K562 (cell line): ENCODE data around the gene RRBP1. TPM values are rescaled to one million over a fixed set of nuclear protein-coding genes. Genes with fewer than 3 reads are reported as not detected.

Experiments
- ATAC-seq: fragments of 200-7000 bp; cut with Tn5 transposase; 3 replicates; pipeline ENCODE4 v1.9.1; 2020; ENCODE audit warnings: moderate library complexity
- BruUV-seq: library from RNA; stranded (reverse); fragments of 400-500 nt; replicated peaks from 2 replicates; lab custom pipeline; 2021; lab: Mats Ljungman, UMichigan
- CTCF ChIA-PET: fragments of 300-600 bp; formaldehyde crosslinking; extraction: SDS; loops from one replicate; lab custom pipeline; 2021; ENCODE audit warnings: low intra/inter-chr PET ratio; lab: Yijun Ruan, JAX
- POLR2A ChIA-PET: fragments of 300-600, 350-650 bp; sonication (Branson Sonifier 250); formaldehyde crosslinking; extraction: SDS; loops from one replicate; lab custom pipeline; 2021; ENCODE audit warnings: antibody characterized with exemption, inconsistent platforms; lab: Yijun Ruan, JAX
- DNase-seq, 4 experiments: peaks; one replicate each; pipeline versions ENCODE4 v3.0.0 to v3.0.0-alpha.2; 2011 to 2018; ENCODE audit warnings: low spot score in 3 of 4, mixed read lengths in 3 of 4; ENCODE audit errors: extremely low read depth in 1 of 4
- FAIRE-seq: peaks from 2 replicates; lab custom pipeline; 2011; peaks lifted over from hg19 to GRCh38; lab: Jason Lieb, UNC
- H2AFZ ChIP-seq: 2 replicates; pipeline ENCODE4 v1.6.0; 2011; ENCODE audit warnings: low read depth, low read length, control low read depth, inconsistent platforms
- H3K27ac ChIP-seq: fragments of 200-600 bp; 3 replicates; pipeline ENCODE4 v1.8.0; 2011; ENCODE audit warnings: low read depth, mild to moderate bottlenecking, control low read depth, inconsistent platforms, low read length, moderate library complexity, mixed read lengths; ENCODE audit errors: extremely low read depth
- H3K27me3 ChIP-seq, 2 experiments: fragments of 300-600 bp in 1 of 2; 2 replicates in 1 of 2; 3 replicates in 1 of 2; pipeline versions ENCODE4 v1.6.0 to v1.8.0; 2011; ENCODE audit warnings: inconsistent platforms in 2 of 2, low read length in 2 of 2, mild to moderate bottlenecking in 1 of 2, mixed read lengths in 1 of 2, moderate library complexity in 1 of 2; ENCODE audit not compliant: control insufficient read depth in 2 of 2, insufficient read depth in 2 of 2
- H3K36me3 ChIP-seq: fragments of 300-600 bp; 3 replicates; pipeline ENCODE4 v1.8.0; 2011; ENCODE audit warnings: mild to moderate bottlenecking, low read length, inconsistent platforms; ENCODE audit not compliant: control insufficient read depth, insufficient read depth
- H3K4me1 ChIP-seq, 2 experiments: fragments of 200-600 bp in 1 of 2; replicated peaks in 1 of 2; 2 replicates in 1 of 2; 3 replicates in 1 of 2; pipeline versions ENCODE4 v1.5.1 to v1.8.0; 2011; ENCODE audit warnings: inconsistent platforms in 2 of 2, low read length in 2 of 2, mild to moderate bottlenecking in 1 of 2, mixed read lengths in 1 of 2, moderate library complexity in 1 of 2; ENCODE audit not compliant: control insufficient read depth in 2 of 2, insufficient read depth in 2 of 2
- H3K4me2 ChIP-seq: 2 replicates; pipeline ENCODE4 v1.6.1; 2011; ENCODE audit warnings: low read length, control low read depth, inconsistent platforms, mixed read lengths; ENCODE audit not compliant: insufficient read depth
- H3K4me3 ChIP-seq: fragments of 200-600 bp; sonication (generic), shearing (Covaris generic); 2 replicates; pipeline ENCODE4 v1.5.1; 2016; ENCODE audit warnings: control low read depth, inconsistent platforms
- H3K79me2 ChIP-seq: fragments of 200-600 bp; 3 replicates; pipeline ENCODE4 v1.8.0; 2011; ENCODE audit warnings: low read length, inconsistent platforms; ENCODE audit not compliant: control insufficient read depth, insufficient read depth
- H3K9ac ChIP-seq, 2 experiments: 2 replicates each; pipeline versions ENCODE4 v1.6.0 to v1.6.1; 2011; ENCODE audit warnings: low read depth in 2 of 2, low read length in 2 of 2, control low read depth in 1 of 2, inconsistent platforms in 1 of 2, mild to moderate bottlenecking in 1 of 2, mixed read lengths in 1 of 2; ENCODE audit not compliant: insufficient read depth in 1 of 2
- H3K9me1 ChIP-seq: one replicate; pipeline ENCODE4 v1.6.0; 2011; ENCODE audit warnings: inconsistent platforms, mild to moderate bottlenecking, low read length, moderate library complexity; ENCODE audit not compliant: control insufficient read depth, insufficient read depth
- H3K9me3 ChIP-seq: replicated peaks from 2 replicates; pipeline ENCODE4 v1.5.1; 2011; ENCODE audit warnings: low read depth, low read length, inconsistent platforms; ENCODE audit not compliant: control insufficient read depth, insufficient read depth
- H4K20me1 ChIP-seq: replicated peaks from 2 replicates; pipeline ENCODE4 v1.6.1; 2011; ENCODE audit warnings: low read length, inconsistent platforms, mixed read lengths; ENCODE audit not compliant: control insufficient read depth, insufficient read depth
- WGBS: fragments of 100-300 bp; shearing (Covaris generic); methylation state at CpG from one replicate; pipeline ENCODE4 v1.1.6; 2016; ENCODE audit warnings: low coverage, mixed read lengths; ENCODE audit not compliant: insufficient coverage; ENCODE audit errors: missing lambda C conversion rate; 5-methylcytosine and 5-hydroxymethylcytosine counted together
- in situ Hi-C: fragments of 300-500 bp; cut with MboI; formaldehyde crosslinking; loops from 4 replicates; pipeline ENCODE4 v1.15.0; 2018; ENCODE audit warnings: inconsistent platforms, mixed read lengths
- intact Hi-C: fragments of 100-400 bp; cut with micrococcal nuclease; formaldehyde crosslinking; loops from 2 replicates; pipeline ENCODE4 v1.14.2; 2022
- polyA plus RNA-seq, 8 experiments: library from polyadenylated mRNA; depleted of rRNA in 4 of 8; stranded (reverse) in 5 of 8; unstranded in 3 of 8; fragments of >200 nt; fragmentation: Nextera tagmentation in 2 of 8; fragmentation: Illumina TruSeq in 1 of 8; extraction: Ambion mirVana in 2 of 8; extraction: Trizol in 1 of 8; gene quantifications; 2 replicates each; pipeline versions ENCODE4 v1.2.1 to v1.2.3, GENCODE V29; 2011 to 2014; ENCODE audit warnings: inconsistent platforms in 1 of 8, missing spikeins in 1 of 8
- total RNA-seq, 7 experiments: library from RNA; depleted of rRNA in 6 of 7; stranded (reverse); fragments of >200 nt in 6 of 7; fragmentation: Illumina TruSeq in 2 of 7; extraction: Trizol in 2 of 7; gene quantifications; 2 replicates each; pipeline versions ENCODE4 v1.2.1 to v1.2.3, GENCODE V29; 2011 to 2021; ENCODE audit warnings: low replicate concordance in 1 of 7
- TF ChIP-seq, protein P1 (sequence below), 2 experiments: fragments of 450-650 bp; IDR thresholded peaks; 2 replicates each; pipeline ENCODE4 v1.6.1; 2016
- TF ChIP-seq, protein P2 (sequence below), 3 experiments: IDR thresholded peaks in 2 of 3; conservative IDR thresholded peaks in 1 of 3; 2 replicates each; pipeline ENCODE4 v1.5.1; 2011 to 2012; ENCODE audit warnings: low read length in 3 of 3, mild to moderate bottlenecking in 3 of 3, control low read depth in 2 of 3, improper control_type of control experiment in 1 of 3, inconsistent platforms in 1 of 3, low read depth in 1 of 3, mixed read lengths in 1 of 3, moderate library complexity in 1 of 3; ENCODE audit not compliant: insufficient read depth in 2 of 3

The RRBP1 gene
- total and polyA plus RNA-seq, 9 of the 15 experiments (the other 6 are each of a cell fraction or from before 2014, with no cell fraction given): 0.84 to 32.0 (median 17.6) TPM

DNA sequence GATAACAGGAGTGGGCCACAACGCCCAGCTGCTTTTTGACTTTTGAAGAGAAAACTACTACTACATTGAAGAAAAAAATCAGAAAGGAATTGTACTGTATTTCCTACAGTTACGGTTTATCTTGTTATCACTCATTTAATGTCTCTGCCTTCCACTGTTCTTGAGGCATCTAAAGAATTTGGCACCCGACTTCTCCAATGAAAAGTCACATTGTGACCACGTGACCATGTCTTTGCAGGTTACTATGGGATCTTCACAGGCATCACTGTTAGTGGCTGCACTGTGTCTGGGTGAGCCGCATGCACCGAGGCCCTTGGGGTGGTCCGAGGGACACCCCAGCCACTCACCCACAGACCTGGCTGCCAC lies 26.8 kb downstream of the RRBP1 start:
- DNase-seq: no peak
- H3K9ac ChIP-seq: no peak overlapping the region
- H3K9me3 ChIP-seq: 0 out of 2 replicates have a peak, but pooled peaks cover 2% of the 10 kb centered on the region
- no peaks in the 10 kb centered on the region for H3K79me2 ChIP-seq
- peaks cover 5% of the 10 kb centered on the region for H3K9me1 ChIP-seq
- CTCF ChIA-PET: interaction anchor here (0.7 to 1.1 kb wide), 2 partner anchors 19 to 341 kb away, joined by 3 read pairs; no protein-coding TSS in a partner anchor
- H3K36me3 ChIP-seq: peaks cover 28% of the 10 kb centered on the region; the same call in 1 of the 3 replicates
- POLR2A ChIA-PET: interaction anchor here (0.8 kb wide), 1 partner anchor 279 kb away, joined by 3 read pairs; no protein-coding TSS in a partner anchor
- H3K27ac ChIP-seq: no peak overlapping the region
- H3K4me3 ChIP-seq: no peak overlapping the region
- no peak for ATAC-seq
- H4K20me1 ChIP-seq: no peaks in the 10 kb centered on the region
- no peak overlapping the region for H3K4me2 ChIP-seq
- BruUV-seq: no TSS peak
- FAIRE-seq: no peak
- TF ChIP-seq, protein P1, sequence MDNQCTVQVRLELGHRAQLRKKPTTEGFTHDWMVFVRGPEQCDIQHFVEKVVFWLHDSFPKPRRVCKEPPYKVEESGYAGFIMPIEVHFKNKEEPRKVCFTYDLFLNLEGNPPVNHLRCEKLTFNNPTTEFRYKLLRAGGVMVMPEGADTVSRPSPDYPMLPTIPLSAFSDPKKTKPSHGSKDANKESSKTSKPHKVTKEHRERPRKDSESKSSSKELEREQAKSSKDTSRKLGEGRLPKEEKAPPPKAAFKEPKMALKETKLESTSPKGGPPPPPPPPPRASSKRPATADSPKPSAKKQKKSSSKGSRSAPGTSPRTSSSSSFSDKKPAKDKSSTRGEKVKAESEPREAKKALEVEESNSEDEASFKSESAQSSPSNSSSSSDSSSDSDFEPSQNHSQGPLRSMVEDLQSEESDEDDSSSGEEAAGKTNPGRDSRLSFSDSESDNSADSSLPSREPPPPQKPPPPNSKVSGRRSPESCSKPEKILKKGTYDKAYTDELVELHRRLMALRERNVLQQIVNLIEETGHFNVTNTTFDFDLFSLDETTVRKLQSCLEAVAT (IDR thresholded peaks at IDR 0.05): no peak
- TF ChIP-seq, protein P2, sequence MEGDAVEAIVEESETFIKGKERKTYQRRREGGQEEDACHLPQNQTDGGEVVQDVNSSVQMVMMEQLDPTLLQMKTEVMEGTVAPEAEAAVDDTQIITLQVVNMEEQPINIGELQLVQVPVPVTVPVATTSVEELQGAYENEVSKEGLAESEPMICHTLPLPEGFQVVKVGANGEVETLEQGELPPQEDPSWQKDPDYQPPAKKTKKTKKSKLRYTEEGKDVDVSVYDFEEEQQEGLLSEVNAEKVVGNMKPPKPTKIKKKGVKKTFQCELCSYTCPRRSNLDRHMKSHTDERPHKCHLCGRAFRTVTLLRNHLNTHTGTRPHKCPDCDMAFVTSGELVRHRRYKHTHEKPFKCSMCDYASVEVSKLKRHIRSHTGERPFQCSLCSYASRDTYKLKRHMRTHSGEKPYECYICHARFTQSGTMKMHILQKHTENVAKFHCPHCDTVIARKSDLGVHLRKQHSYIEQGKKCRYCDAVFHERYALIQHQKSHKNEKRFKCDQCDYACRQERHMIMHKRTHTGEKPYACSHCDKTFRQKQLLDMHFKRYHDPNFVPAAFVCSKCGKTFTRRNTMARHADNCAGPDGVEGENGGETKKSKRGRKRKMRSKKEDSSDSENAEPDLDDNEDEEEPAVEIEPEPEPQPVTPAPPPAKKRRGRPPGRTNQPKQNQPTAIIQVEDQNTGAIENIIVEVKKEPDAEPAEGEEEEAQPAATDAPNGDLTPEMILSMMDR (IDR thresholded peaks at IDR 0.05 in 2 of 3, conservative IDR thresholded peaks at IDR 0.05 in 1 of 3; ENCODE audit: insufficient read depth in 2 of 3, low read depth in 1 of 3, low read length in 3 of 3): 0 out of 6 replicates have a peak, but pooled peaks of 1 of the 3 experiments have one; percentile 4
- WGBS: 74% methylated on average over 5 of the region's 7 CpGs
- no peak overlapping the region for H2AFZ ChIP-seq
- H3K27me3 ChIP-seq: no peaks in the 10 kb centered on the region
- in situ Hi-C loops: no loop called here
- intact Hi-C loops: no loop called here
- no peaks in the 10 kb centered on the region; a peak in 3 of 5 replicates for H3K4me1 ChIP-seq
